ENCODE results near the gene TMEM209.
A peak's percentile ranks its signal among the peaks of the same experiment; 100 is the strongest.
"Not testable (repeated sequence)": the region's sequence is repeated elsewhere in the genome, so short reads cannot be mapped to it uniquely, and the experiment has no call there.

The TMEM209 gene

GRCh38 chr7:130218806-130219620 lies 13.8 kb upstream of the TMEM209 start:
- no peak for DNase-seq (ENCODE audit: low read depth in 2 of 2)

- DNase-seq (ENCODE audit: low read depth in 2 of 2), result no peak
These were observed 11.5 kb upstream of the TMEM209 start for GRCh38 chr7:130216750-130217149.

DNA sequence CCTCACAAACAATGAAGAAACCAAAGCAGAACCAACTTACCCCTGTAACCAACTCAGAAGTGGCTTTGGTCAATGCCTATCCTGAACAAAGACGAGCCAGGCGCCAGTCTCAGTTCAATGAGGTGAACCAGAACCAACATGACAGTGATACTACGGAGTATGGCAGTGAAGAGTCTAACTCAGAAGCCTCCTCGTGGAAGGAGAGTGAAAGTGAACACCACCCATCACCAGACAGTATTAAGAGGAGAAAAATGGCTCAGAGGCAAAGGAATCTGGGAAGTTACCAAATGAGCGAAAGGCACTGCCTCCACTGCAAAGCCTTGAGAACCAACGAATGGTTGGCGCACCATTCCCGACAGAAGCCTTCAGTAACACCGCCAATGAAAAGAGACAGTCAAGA lies 10.8 kb upstream of the TMEM209 start:
- no peak for DNase-seq (ENCODE audit: low read depth in 2 of 2)

DNA sequence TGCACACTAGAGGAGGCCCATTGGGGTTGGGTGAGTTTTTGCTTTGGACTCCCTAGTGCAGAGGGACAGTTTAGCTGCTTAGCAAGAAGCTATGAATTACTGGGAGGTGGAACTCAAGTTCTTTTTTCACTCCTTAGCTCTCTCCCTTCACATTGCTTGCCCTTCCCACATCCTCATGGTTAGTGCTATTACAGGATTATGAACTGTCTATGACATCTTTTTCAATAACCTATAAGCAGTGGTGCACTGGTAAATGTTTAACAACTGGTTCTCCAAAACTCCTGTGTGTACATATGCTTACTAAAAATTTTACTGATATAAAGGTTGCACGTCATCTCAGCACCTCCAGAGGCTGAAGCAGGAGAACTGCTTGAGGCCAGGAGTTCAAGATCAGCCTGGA lies 8.6 kb upstream of the TMEM209 start:
- no peak for DNase-seq (ENCODE audit: low read depth in 2 of 2)

DNA sequence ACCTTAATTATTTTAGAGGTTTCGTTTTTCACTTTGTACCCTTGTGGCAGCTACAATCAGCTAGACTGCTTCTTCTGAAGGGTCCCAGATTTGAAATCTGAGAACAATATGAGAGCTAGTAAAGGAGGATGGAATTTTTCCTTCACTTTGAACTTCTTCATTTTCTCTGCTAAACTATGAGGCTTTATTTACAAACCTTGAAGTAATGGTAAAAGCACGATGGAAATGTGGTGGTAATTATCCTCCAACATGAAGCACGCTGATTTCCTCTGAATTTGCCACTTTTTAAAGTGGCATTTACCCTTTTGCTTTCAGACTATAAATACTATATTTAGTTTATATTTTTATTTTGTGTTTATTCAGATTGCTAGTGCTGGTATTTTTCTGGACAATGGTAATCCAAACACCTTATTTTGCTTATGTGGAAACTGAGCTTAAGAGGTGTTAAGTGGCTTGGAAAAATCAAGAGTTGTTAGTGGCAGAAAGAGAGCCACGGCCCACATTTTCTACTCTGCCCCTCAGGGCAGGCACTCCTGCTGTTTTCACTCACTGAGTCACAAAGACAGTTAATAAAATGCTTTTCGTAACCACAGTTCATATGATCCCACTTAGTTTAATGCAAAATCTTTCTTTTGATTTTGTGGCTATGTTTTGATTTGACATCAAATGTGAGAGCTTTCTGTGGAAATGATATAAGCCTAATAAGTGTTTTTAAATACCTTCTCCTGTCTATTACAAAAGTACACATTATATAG lies 5.2 kb upstream of the TMEM209 start:
- peak in 1 of 2 experiments; percentile 35 for DNase-seq (ENCODE audit: low read depth in 2 of 2)

GRCh38 chr7:130208516-130208915 lies 3.3 kb upstream of the TMEM209 start:
- DNase-seq (ENCODE audit: low read depth in 2 of 2), result peak in 1 of 2 experiments; percentile 32

DNA sequence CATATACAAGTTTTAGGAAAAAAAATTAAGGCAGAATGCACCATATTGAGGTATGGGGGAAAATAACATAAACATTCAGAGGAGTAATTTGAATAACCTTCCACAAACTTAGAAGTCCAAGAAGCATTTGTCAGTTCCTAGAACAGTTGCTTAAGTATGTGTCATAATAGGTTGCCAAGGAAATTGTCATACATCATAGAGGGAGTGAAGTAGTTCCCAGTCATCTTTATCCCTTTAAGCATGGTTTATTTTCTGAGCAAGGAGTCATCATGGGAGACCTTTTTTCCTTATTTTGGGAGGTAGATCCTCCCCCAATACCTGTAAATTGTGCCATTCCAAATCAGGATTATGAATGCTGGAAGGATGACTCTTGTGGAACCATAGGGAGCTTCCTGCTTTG lies 2.4 kb upstream of the TMEM209 start, which contains the start of gene SSMEM1:
Gene SSMEM1, plus strand, starts transcription at position 219 of the 400 bp plus-strand sequence. Its CDS starts 51 bp downstream, at position 270.
- DNase-seq (ENCODE audit: low read depth in 2 of 2), result peak in 1 of 2 experiments; percentile 35

DNA sequence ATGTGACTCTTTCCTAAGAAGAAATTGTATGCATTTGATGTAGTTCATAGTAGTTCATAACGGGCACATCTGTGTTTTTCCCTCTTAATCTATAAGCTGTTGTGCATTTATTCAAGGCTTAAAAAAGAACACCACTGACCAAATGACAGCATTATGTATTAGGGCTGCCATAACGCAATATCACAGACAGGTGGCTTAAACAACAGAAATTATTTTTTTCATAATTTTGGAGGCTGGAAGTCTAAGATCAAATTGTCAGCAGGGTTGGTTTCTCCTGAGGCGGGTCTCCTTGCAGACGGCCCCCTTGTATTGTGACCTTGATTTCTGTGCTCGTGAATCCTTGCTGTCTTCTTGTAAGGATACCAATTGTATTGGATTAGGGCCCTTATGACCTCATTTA lies 1.8 kb upstream of the TMEM209 start:
- DNase-seq (ENCODE audit: low read depth in 2 of 2), result no peak

- DNase-seq (ENCODE audit: low read depth in 2 of 2), result no peak
These were observed 3.4 kb downstream of the TMEM209 start for GRCh38 chr7:130201796-130202195.

- DNase-seq (ENCODE audit: low read depth in 2 of 2), result no peak
These were observed 8.1 kb downstream of the TMEM209 start for GRCh38 chr7:130197094-130197493.

- no peak for DNase-seq (ENCODE audit: low read depth in 2 of 2)
These were observed 8.7 kb downstream of the TMEM209 start for GRCh38 chr7:130196476-130196875.

- DNase-seq (ENCODE audit: low read depth in 2 of 2), result no peak
These were observed 9.8 kb downstream of the TMEM209 start for GRCh38 chr7:130195396-130195795.

DNA sequence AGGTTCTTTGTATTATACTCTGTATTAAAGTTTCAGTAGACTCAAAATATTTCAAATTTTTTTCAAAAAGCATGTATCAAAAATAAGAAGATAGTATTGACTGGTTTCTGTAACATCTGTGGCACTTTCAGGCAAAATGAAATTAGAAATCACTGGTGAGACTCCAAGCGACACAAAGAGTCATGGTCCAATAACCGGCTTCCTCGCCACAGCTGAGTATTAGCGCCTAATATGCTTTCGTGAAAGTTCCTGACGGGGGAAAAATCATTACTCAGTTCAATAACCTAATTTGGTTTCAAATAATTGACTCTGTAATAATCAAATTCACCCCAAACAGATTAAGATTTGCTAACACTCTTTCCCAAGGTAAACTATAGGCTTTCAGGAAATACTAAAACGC lies 13.4 kb downstream of the TMEM209 start:
- no peak for DNase-seq (ENCODE audit: low read depth in 2 of 2)

- peak in 1 of 2 experiments; percentile 28 for DNase-seq (ENCODE audit: low read depth in 2 of 2)
These were observed 15.9 kb downstream of the TMEM209 start for GRCh38 chr7:130189343-130189742.

DNA sequence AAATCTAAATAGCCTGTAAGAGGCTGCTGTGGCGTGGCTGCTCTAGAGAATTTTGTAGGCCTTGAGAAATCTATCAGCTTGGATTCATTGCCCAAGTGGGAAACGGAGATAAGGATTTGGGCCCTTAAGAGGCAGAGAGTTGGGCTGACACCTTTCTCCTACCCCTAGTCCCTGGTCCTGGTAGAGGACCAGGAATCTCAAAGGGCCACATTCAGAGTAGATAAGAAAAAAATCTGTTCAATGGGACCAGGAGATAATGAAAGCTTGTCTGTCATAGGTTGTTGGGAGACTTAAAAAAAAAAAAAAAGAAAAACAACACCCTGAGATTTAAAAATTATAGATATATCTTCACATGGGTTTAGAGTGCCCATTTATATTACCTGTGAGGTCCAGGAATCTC lies 17.8 kb downstream of the TMEM209 start:
- no peak for DNase-seq (ENCODE audit: low read depth in 2 of 2)

- not testable (repeated sequence) for DNase-seq (ENCODE audit: low read depth in 2 of 2)
These were observed 20.9 kb downstream of the TMEM209 start for GRCh38 chr7:130184349-130184748.

- DNase-seq (ENCODE audit: low read depth in 2 of 2), result no peak
These were observed 22.2 kb downstream of the TMEM209 start for GRCh38 chr7:130182990-130183389.

- no peak for DNase-seq (ENCODE audit: low read depth in 2 of 2)
These were observed 24.0 kb downstream of the TMEM209 start for GRCh38 chr7:130181263-130181605.

DNA sequence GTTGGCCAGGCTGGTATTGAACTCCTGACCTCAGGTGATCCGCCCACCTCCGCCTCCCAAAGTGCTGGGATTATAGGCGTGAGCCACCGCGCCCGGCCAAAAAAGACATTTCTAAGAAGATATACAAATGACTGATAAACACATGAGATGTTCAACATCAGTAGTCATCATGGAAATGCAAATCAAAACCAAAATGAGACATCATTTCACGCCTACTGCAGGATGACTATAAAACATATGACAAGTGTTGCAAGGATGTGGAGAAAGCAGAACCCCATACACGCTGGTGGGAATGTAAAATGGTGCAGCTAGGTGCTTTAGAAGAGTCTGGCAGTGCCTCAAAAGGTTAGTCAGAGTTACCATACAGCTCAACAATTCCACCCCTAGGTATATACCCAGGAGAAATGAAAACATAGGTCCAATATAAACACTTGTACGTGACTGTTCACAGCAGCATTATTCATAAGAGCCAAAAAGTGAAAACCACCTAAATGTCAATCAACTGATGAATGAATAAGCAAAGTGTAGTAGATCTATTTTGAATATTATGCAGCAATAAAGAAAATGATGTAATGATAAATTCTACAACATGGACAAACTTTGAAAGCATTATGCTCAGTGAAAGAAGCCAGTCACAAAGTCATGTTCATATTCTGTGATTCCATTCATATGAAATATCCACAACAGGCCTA lies 24.5 kb downstream of the TMEM209 start:
- no peak for DNase-seq (ENCODE audit: low read depth in 2 of 2)

- no peak for DNase-seq (ENCODE audit: low read depth in 2 of 2)
These were observed 25.6 kb downstream of the TMEM209 start for GRCh38 chr7:130179631-130180030.

DNA sequence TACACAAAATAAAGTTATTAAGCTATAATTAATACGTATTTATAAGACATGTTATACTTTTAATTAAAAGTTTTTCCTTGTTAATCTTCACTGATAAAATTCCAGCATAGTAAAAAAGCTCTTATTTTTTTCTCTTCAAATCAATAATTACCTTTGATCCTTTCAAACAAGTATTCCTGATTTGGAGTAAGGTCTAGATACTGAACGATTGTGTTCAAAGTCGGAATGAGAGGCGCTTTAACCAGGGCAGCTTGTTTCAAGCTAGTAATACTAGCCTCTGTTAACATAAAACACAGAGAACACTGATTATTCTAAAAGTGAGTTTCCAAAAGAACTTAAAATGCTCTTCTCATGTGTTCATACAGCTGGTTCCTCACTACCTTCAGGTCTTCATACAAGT lies 27.0 kb downstream of the TMEM209 start:
- DNase-seq (ENCODE audit: low read depth in 2 of 2), result no peak

DNA sequence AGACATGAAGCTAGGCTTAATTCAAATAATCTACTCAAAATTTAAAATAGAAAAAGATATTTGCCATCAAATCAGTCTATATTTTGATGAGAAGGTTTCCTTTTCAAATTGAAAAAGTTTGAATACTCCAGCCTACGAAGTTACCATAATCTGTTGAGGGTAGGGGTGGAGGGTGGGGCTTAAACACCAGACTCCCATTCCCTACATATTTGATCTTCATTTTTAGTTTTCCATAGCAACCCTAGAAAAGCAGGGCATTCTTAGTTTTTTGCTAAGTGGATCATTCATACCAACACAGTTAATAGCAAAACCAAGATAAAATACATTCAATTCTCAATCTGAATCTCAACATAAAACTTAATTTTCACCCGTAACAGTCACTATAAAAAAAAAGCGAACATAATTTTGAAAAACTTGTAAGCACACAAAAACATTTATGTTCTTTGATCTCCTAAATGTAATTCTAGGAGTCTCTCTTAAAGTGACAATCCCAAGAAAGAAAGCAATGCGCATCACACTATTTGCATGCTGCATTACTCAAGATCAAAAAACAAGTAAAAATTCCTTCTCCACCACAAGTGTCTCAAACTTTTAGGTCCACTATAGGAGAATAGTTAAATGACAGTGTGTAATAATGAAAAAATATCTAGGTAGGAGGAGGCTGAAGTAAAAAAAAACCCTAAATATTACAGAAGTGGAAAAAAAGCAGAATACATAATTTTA lies 30.8 kb downstream of the TMEM209 start:
- DNase-seq (ENCODE audit: low read depth in 2 of 2), result no peak

Measured in fibroblast of skin of left quadriceps (primary cell).